HepG2 (cell line): ENCODE data around the gene ZNF630.

Experiments
- BCLAF1 ChIP-seq: fragments of 450-650 bp; IDR thresholded peaks from 2 replicates; pipeline ENCODE4 v1.6.1; 2017; ENCODE audit warnings: mild to moderate bottlenecking
- CBFB ChIP-seq: sonication (generic); formaldehyde crosslinking; IDR thresholded peaks from 2 replicates; pipeline ENCODE4 v1.4.0; 2020; ENCODE audit warnings: missing genetic modification reagents
- DPF2 ChIP-seq: sonication (generic); formaldehyde crosslinking; IDR thresholded peaks from 2 replicates; pipeline ENCODE4 v1.4.0; 2020; ENCODE audit warnings: mild to moderate bottlenecking, low read depth, missing genetic modification reagents, borderline replicate concordance
- SIN3A ChIP-seq: IDR thresholded peaks from 2 replicates; pipeline ENCODE4 v1.6.1; 2011; ENCODE audit warnings: low read depth, mild to moderate bottlenecking, control low read depth, low read length, borderline replicate concordance
- SKIL ChIP-seq: sonication (generic); formaldehyde crosslinking; IDR thresholded peaks from 2 replicates; pipeline ENCODE4 v1.8.0; 2022; ENCODE audit warnings: missing genetic modification reagents, mild to moderate bottlenecking, moderate library complexity, borderline replicate concordance
- SRF ChIP-seq: IDR thresholded peaks from 2 replicates; pipeline ENCODE4 v1.6.1; 2011; ENCODE audit warnings: mild to moderate bottlenecking, low read depth, low read length, moderate library complexity
- SRSF9 ChIP-seq: fragments of 200-400 bp; formaldehyde crosslinking; IDR thresholded peaks from 2 replicates; pipeline ENCODE4 v1.6.1; 2018; ENCODE audit warnings: borderline replicate concordance, mild to moderate bottlenecking, low read depth, low read length; ENCODE audit not compliant: insufficient read depth, poor library complexity, severe bottlenecking
- TF ChIP-seq, protein P1 (sequence below): sonication (generic); formaldehyde crosslinking; IDR thresholded peaks from 2 replicates; pipeline ENCODE4 v1.5.0; 2020; ENCODE audit warnings: mild to moderate bottlenecking, missing genetic modification reagents, moderate library complexity
- TF ChIP-seq, protein P2 (sequence below): sonication (generic); formaldehyde crosslinking; IDR thresholded peaks from 2 replicates; pipeline ENCODE4 v1.4.0; 2020; ENCODE audit warnings: mild to moderate bottlenecking, missing genetic modification reagents

DNA sequence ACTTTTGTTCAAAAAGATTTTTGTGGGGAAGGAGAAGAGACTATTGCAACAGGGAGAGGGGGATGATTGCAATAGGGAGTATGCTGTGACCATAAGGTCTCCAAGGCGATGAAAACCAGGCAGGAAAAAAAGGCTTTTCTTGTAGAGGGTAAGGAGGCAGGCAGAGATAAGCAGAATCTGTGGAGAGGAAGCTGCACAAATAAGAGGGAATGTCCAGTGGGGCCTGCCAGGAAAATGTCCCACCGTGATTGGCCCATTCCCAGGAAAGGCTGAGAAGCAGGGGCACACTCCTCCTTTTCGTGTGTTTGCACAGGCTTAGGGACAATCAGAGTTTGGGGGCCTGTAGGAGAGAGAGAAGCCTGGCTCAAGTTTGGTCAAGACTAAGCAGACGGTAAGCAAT, 35.5 kb downstream of the ZNF630 start:
- TF ChIP-seq BCLAF1 (no peak), SRSF9 (no peak), SRF (no peak), CBFB (CRISPR knock-in tag) (no peak), SIN3A (no peak), SKIL (CRISPR knock-in tag) (no peak), DPF2 (CRISPR knock-in tag) (no peak)
- TF ChIP-seq, protein P1, sequence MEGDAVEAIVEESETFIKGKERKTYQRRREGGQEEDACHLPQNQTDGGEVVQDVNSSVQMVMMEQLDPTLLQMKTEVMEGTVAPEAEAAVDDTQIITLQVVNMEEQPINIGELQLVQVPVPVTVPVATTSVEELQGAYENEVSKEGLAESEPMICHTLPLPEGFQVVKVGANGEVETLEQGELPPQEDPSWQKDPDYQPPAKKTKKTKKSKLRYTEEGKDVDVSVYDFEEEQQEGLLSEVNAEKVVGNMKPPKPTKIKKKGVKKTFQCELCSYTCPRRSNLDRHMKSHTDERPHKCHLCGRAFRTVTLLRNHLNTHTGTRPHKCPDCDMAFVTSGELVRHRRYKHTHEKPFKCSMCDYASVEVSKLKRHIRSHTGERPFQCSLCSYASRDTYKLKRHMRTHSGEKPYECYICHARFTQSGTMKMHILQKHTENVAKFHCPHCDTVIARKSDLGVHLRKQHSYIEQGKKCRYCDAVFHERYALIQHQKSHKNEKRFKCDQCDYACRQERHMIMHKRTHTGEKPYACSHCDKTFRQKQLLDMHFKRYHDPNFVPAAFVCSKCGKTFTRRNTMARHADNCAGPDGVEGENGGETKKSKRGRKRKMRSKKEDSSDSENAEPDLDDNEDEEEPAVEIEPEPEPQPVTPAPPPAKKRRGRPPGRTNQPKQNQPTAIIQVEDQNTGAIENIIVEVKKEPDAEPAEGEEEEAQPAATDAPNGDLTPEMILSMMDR (CRISPR knock-in tag): no peak
- TF ChIP-seq, protein P2, sequence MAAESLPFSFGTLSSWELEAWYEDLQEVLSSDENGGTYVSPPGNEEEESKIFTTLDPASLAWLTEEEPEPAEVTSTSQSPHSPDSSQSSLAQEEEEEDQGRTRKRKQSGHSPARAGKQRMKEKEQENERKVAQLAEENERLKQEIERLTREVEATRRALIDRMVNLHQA: no peak
